Memory B cell (primary cell): ENCODE data around the gene MRPL42.
"Not testable (repeated sequence)": the region's sequence is repeated elsewhere in the genome, so short reads cannot be mapped to it uniquely, and the experiment has no call there.

ENCODE experiments used
- ATAC-seq: fragments of 150-1000 bp; cut with Tn5 transposase; 2 replicates; pipeline ENCODE4 v1.10.0; 2021; ENCODE audit warnings: low read depth, mild to moderate bottlenecking, moderate library complexity
- DNase-seq, 2 donors: peaks; one replicate each; pipeline ENCODE4 v3.0.0; 2022; ENCODE audit warnings: low spot score in 2 of 2
- H3K27ac Mint-ChIP-seq: one replicate; pipeline ENCODE4 v1.8.0; 2022; ENCODE audit warnings: mild to moderate bottlenecking, moderate library complexity, mixed read lengths
- H3K27me3 Mint-ChIP-seq: one replicate; pipeline ENCODE4 v1.8.0; 2022; ENCODE audit warnings: mixed read lengths
- H3K36me3 Mint-ChIP-seq: one replicate; pipeline ENCODE4 v1.8.0; 2022; ENCODE audit warnings: mild to moderate bottlenecking, mixed read lengths
- H3K4me1 Mint-ChIP-seq: one replicate; pipeline ENCODE4 v1.8.0; 2022; ENCODE audit warnings: mixed read lengths
- H3K4me3 Mint-ChIP-seq: one replicate; pipeline ENCODE4 v1.8.0; 2022; ENCODE audit warnings: mild to moderate bottlenecking, moderate library complexity, mixed read lengths
- H3K9me3 Mint-ChIP-seq: one replicate; pipeline ENCODE4 v1.8.0; 2022; ENCODE audit warnings: mixed read lengths

MRPL42 gene

GRCh38 chr12:93530358-93530757, 63.0 kb downstream of the MRPL42 start:
- peaks cover 2% of the 10 kb centered on the region for H3K4me1 Mint-ChIP-seq
- peaks cover 2% of the 10 kb centered on the region for H3K36me3 Mint-ChIP-seq
- ATAC-seq, result no peak
- no peak overlapping the region for H3K4me3 Mint-ChIP-seq
- H3K27me3 Mint-ChIP-seq, result peaks cover 4% of the 10 kb centered on the region
- H3K27ac Mint-ChIP-seq, result no peak overlapping the region
- no peaks in the 10 kb centered on the region for H3K9me3 Mint-ChIP-seq
- DNase-seq, result no peak

- Mint-ChIP-seq H3K4me3 (no peak overlapping the region), H3K9me3 (no peaks in the 10 kb centered on the region), H3K36me3 (peaks cover 2% of the 10 kb centered on the region), H3K27ac (no peak overlapping the region), H3K27me3 (no peaks in the 10 kb centered on the region), H3K4me1 (peaks cover 5% of the 10 kb centered on the region)
- DNase-seq (peak in 1 of 2 donors; percentile 4), ATAC-seq (no peak)
Observed at GRCh38 chr12:93533310-93533709, 66.0 kb downstream of the MRPL42 start.

DNA sequence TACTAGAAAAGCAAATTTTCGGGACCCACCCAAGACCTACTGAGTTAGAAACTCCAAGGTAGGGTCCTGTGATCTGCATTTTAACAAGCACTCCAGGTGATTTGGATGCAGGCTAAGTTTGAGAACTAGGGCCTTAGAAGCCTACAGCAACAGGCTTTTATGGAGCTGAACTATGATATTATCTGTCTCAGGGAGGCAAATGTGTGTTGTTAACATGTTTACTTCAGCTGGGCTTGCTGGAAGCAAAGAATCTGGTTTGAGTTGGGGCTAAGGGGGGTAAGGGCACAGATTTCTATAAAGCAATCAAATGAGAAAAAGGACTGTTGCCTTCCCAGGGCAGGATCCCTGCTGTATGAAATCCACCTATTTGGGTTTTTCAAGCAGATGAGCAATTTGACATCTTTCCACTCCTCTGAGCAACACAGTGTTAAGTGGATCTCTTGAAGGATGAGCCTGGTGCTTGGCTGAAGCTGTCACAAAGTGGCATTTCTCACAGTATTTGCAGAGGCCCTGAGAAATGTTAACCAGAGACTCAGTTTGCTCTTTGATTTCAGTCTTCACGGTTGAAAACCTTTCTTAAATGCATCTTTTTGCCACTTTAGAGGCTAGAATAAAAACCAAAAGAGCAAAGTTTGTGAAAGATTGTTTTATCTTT, 68.9 kb downstream of the MRPL42 start:
- peak; percentile 27 for ATAC-seq
- H3K9me3 Mint-ChIP-seq, result no peaks in the 10 kb centered on the region
- peak overlapping the region; percentile 8 for H3K27ac Mint-ChIP-seq
- peak in 1 of 2 donors; percentile 8 for DNase-seq
- H3K36me3 Mint-ChIP-seq, result no peaks in the 10 kb centered on the region
- H3K4me1 Mint-ChIP-seq, result peaks cover 6% of the 10 kb centered on the region
- no peak overlapping the region for H3K4me3 Mint-ChIP-seq
- no peaks in the 10 kb centered on the region for H3K27me3 Mint-ChIP-seq

GRCh38 chr12:93536766-93537488, 69.6 kb downstream of the MRPL42 start:
- ATAC-seq (peak; percentile 82), DNase-seq (no peak)
- Mint-ChIP-seq H3K27ac (peak overlapping the region; percentile 8), H3K4me1 (peaks cover 6% of the 10 kb centered on the region), H3K27me3 (no peaks in the 10 kb centered on the region), H3K36me3 (no peaks in the 10 kb centered on the region), H3K4me3 (peak overlapping the region; percentile 15), H3K9me3 (no peaks in the 10 kb centered on the region)

GRCh38 chr12:93537769-93538168, 70.5 kb downstream of the MRPL42 start:
- Mint-ChIP-seq H3K27me3 (no peaks in the 10 kb centered on the region), H3K36me3 (no peaks in the 10 kb centered on the region), H3K4me1 (peaks cover 6% of the 10 kb centered on the region), H3K27ac (no peak overlapping the region), H3K9me3 (no peaks in the 10 kb centered on the region), H3K4me3 (no peak overlapping the region)
- ATAC-seq (no peak), DNase-seq (no peak)

- Mint-ChIP-seq H3K36me3 (no peaks in the 10 kb centered on the region), H3K9me3 (no peaks in the 10 kb centered on the region), H3K27me3 (no peaks in the 10 kb centered on the region), H3K27ac (no peak overlapping the region), H3K4me1 (peaks cover 6% of the 10 kb centered on the region), H3K4me3 (no peak overlapping the region)
- DNase-seq (peak in 1 of 2 donors; percentile 1), ATAC-seq (no peak)
Observed at GRCh38 chr12:93539821-93540220, 72.5 kb downstream of the MRPL42 start.

DNA sequence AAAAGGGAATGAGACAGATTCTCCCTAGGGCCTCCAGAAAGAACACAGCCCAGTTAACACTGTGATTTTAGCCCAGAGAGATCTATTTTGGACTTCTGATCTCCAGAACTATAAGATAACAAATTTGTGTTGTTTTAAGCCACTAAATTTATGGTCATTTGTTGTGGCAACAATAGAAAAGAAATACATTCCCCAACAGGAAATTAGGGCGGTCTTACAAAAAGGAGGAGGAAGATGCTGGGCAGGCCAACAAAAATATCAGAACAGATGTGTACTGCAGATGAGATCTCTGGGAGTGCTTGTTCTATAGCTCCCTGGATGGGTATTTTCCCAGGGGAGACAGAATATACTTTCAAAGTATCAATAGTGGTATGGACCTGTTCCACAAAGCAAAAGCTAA, 73.2 kb downstream of the MRPL42 start:
- H3K9me3 Mint-ChIP-seq, result no peaks in the 10 kb centered on the region
- no peaks in the 10 kb centered on the region for H3K36me3 Mint-ChIP-seq
- no peak for DNase-seq
- H3K4me1 Mint-ChIP-seq, result peaks cover 6% of the 10 kb centered on the region
- H3K4me3 Mint-ChIP-seq, result no peak overlapping the region
- no peak overlapping the region for H3K27ac Mint-ChIP-seq
- ATAC-seq, result no peak
- no peaks in the 10 kb centered on the region for H3K27me3 Mint-ChIP-seq

GRCh38 chr12:93541578-93542225, 74.4 kb downstream of the MRPL42 start:
- ATAC-seq (no peak), DNase-seq (no peak)
- Mint-ChIP-seq H3K27ac (no peak overlapping the region), H3K9me3 (no peaks in the 10 kb centered on the region), H3K4me3 (no peak overlapping the region), H3K36me3 (no peaks in the 10 kb centered on the region), H3K27me3 (no peaks in the 10 kb centered on the region), H3K4me1 (peaks cover 3% of the 10 kb centered on the region)

GRCh38 chr12:93547778-93548177, 80.5 kb downstream of the MRPL42 start:
- peaks cover 3% of the 10 kb centered on the region for H3K4me1 Mint-ChIP-seq
- H3K27me3 Mint-ChIP-seq, result peaks cover 2% of the 10 kb centered on the region
- DNase-seq, result no peak
- no peak overlapping the region for H3K4me3 Mint-ChIP-seq
- H3K27ac Mint-ChIP-seq, result no peak overlapping the region
- ATAC-seq, result no peak
- no peaks in the 10 kb centered on the region for H3K36me3 Mint-ChIP-seq
- no peaks in the 10 kb centered on the region for H3K9me3 Mint-ChIP-seq

- Mint-ChIP-seq H3K27me3 (peaks cover 6% of the 10 kb centered on the region), H3K27ac (no peak overlapping the region), H3K36me3 (peaks cover 2% of the 10 kb centered on the region), H3K4me3 (no peak overlapping the region), H3K9me3 (no peaks in the 10 kb centered on the region), H3K4me1 (peaks cover 3% of the 10 kb centered on the region)
- DNase-seq (no peak), ATAC-seq (no peak)
Observed at GRCh38 chr12:93549174-93549573, 81.9 kb downstream of the MRPL42 start.

- Mint-ChIP-seq H3K9me3 (no peaks in the 10 kb centered on the region), H3K4me1 (peaks cover 3% of the 10 kb centered on the region), H3K27ac (no peak overlapping the region), H3K4me3 (no peak overlapping the region), H3K36me3 (peaks cover 2% of the 10 kb centered on the region), H3K27me3 (peaks cover 6% of the 10 kb centered on the region)
- DNase-seq, result peak in 1 of 2 donors; percentile 1
- ATAC-seq, result no peak
Observed at GRCh38 chr12:93550748-93551611, 83.7 kb downstream of the MRPL42 start.

GRCh38 chr12:93552427-93552826, 85.1 kb downstream of the MRPL42 start:
- no peaks in the 10 kb centered on the region for H3K9me3 Mint-ChIP-seq
- peaks cover 6% of the 10 kb centered on the region for H3K27me3 Mint-ChIP-seq
- H3K27ac Mint-ChIP-seq, result no peak overlapping the region
- H3K4me1 Mint-ChIP-seq, result peaks cover 3% of the 10 kb centered on the region
- DNase-seq (no peak), ATAC-seq (no peak)
- H3K36me3 Mint-ChIP-seq, result peaks cover 2% of the 10 kb centered on the region
- no peak overlapping the region for H3K4me3 Mint-ChIP-seq

DNA sequence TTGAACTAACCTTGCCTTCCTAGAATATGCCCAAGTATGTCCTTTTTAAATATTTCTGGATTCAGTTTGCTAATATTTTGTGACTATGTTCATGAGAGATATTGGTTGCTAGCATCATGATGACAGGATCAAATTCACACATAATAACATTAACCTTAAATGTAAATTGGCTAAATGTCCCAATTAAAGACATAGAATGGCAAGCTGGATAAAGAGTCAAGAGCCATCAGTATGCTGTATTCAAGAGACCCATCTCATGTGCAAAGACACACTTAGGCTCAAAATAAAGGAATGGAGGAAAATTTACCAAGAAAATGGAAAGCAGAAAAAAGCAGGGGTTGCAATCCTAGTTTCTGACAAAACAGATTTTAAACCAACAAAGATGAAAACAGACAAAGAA, 90.6 kb downstream of the MRPL42 start:
- H3K4me1 Mint-ChIP-seq, H3K36me3 Mint-ChIP-seq, DNase-seq, ATAC-seq, H3K27me3 Mint-ChIP-seq, H3K27ac Mint-ChIP-seq, H3K4me3 Mint-ChIP-seq: not testable (repeated sequence)
- peaks cover 15% of the 10 kb centered on the region for H3K9me3 Mint-ChIP-seq

DNA sequence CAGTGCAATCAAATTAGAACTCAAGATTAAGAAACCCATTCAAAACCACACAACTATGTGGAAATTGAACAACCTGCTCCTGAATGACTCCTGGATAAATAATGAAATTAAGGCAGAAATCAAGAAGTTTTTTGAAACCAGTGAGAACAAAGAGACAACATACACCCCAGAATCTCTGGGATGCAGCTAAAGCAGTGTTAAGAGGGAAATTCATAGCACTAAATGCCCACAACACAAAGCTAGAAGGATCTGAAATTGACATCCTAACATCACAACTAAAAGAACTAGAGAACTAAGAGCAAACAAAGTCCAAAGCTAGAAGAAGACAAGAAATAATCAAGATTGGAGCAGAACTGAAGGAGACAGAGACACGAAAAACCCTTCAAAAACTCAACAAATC, 91.4 kb downstream of the MRPL42 start:
- not testable (repeated sequence) for H3K4me3 Mint-ChIP-seq, DNase-seq

More for the DNA sequence above, 91.4 kb downstream of the MRPL42 start:
- H3K27ac Mint-ChIP-seq, H3K27me3 Mint-ChIP-seq, ATAC-seq, H3K4me1 Mint-ChIP-seq, H3K36me3 Mint-ChIP-seq: not testable (repeated sequence)
- H3K9me3 Mint-ChIP-seq, result peaks cover 15% of the 10 kb centered on the region
